Adrenal gland (tissue), 5 donors: ENCODE results near the gene CDK4.

Source experiments
- CTCF ChIP-seq, 6 experiments: fragments of 450-650 bp in 4 of 6; fragments of 200-600 bp in 2 of 6; sonication (generic) in 1 of 6; IDR thresholded peaks; 1 replicate in 5 of 6; 2 replicates in 1 of 6; pipeline versions ENCODE4 v1.5.1 to v1.8.0; 2016 to 2021; ENCODE audit warnings: antibody characterized with exemption in 6 of 6, mild to moderate bottlenecking in 2 of 6, moderate library complexity in 1 of 6
- POLR2A ChIP-seq, 2 donors: fragments of 450-650 bp; IDR thresholded peaks; one replicate each; pipeline ENCODE4 v1.6.1; 2017; ENCODE audit warnings: antibody characterized with exemption in 2 of 2, mild to moderate bottlenecking in 2 of 2, moderate library complexity in 1 of 2
- donor health status: DM: no; HTN: no; CAD: no.

DNA sequence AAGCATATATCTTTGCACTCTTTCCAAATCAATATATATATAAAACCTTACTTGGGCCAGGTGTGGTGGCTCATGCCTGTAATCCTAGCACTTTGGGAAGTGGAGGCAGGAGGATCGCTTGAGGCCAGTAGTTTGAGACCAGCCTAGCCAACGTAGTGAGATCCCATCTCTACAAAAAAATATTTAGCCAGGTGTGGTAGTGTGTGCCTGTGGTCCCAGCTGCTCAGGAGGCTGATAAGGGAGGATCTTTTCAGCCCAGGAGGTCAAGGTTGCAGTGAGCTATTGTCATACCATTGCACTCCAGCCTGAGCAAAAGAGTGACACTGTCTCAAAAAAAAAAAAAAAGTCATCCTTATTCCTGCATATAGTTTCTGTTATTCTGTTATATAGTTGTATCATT, 43.8 kb downstream of the CDK4 start:
- no peak for TF ChIP-seq POLR2A (IDR thresholded peaks at IDR 0.05)
- no peak for TF ChIP-seq CTCF (IDR thresholded peaks at IDR 0.05)
